NAMALWA (cell line): ENCODE data around the gene ALMS1.
"Not testable (repeated sequence)": the region's sequence is repeated elsewhere in the genome, so short reads cannot be mapped to it uniquely, and the experiment has no call there.

ENCODE experiments used
- DNase-seq: peaks from one replicate; pipeline ENCODE4 v3.0.0-alpha.2; 2015; ENCODE audit warnings: low spot score

The ALMS1 gene

DNA sequence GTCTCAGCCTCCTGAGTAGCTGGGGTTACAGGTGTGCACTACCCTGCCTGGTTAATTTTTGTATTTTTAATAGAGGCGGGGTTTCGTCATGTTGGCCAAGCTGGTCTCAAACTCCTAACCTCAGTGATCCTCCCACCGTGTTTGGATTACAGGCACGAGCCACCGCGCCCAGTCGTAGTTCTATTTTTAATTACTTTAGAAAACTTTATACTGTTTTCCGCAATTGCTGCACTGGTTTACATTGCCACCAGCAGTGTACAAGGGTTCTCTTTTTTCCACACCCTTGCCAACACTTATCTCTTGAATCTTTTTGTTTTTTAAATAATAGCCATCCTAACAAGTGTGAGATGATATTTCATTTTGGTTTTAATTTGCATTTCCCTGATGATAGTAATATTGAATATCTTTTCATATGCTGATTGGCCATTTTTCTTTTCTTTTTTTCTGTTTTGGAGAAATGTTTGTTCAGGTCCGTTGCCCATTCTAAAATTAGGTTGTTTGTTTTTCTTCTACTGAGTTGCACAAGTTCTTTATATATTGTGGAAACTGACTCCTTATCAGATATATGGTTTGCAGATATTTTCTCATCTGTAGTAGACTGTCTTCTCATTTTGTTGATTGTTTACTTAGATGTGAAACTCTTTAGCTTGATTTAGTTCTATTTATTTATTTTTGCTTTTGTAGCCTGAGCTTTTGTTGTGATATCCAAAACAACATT is 16.9 kb downstream of the ALMS1 start:
- no peak for DNase-seq

DNA sequence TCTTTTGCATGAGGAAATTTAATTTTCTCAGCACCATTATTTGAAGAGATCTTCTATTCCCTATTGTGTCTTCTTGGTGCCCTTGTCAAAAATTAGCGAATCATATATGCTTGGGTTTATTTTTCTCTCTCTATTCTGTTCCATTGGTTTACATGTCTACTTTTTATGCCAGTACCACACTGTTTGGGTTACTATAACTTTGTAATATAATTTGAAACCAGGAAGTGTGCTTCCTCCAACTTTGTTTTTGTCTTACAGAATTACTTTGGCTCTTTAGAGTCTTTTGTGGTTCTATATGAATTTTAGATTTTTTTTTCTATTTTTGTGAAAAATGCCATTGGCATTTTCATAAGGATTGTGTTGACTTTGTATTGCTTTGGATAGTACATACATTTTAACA is 17.6 kb downstream of the ALMS1 start:
- no peak for DNase-seq

DNA sequence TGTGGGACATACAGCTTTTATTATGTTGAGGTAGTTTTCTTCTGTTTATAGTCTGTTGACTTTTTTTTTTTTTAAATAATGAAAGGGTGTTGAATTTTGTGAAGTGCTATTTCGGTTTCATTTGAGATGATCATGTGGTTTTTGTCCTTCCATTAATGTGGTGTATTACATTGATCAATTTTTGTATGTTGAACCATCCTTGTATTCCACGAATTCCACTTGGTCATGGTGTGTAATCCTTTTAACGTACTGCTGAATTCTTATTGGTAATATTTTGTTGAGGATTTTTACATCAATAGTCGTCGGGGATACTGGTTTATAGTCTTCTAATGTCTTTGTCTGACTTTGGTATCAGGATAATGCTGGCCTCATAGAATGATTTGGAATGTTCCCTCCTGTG is 18.8 kb downstream of the ALMS1 start:
- DNase-seq: no peak

DNA sequence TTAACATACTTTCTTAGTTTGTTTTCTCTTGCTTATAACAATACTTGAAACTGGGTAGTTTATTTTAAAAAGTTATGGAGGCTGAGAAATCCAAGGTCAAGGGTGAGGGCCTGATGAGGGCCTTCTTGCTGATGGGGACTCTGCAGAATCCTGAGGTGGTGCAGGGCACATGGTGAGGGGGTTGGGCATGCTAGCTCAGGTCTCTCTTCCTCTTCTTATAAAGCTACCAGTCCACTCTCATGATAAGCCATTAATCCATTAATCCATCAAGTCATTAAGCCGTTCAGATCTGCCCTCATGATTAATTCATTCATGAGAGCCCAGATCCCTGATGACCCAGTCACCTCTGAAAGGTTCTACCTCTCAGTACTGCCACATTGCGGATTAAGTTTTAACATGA is 21.4 kb downstream of the ALMS1 start:
- no peak for DNase-seq

DNA sequence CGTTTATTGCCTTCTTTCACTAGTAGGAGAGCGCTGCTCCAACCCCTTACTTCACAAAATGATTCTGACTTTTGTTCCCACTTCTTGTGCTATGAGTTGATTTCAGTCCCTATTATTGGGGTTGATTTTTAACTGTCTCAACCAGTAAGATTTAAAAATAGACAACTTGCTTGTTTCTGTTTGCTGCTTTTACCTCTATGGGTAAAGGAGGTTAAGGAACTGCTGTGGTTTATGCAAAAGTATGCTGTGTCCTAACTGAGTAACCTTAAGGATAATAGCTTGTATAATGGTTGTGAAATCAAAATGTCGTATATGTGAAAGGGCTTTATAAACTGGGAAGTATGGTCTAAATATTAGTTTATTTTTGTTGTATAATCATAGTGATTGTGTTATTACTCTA is 22.6 kb downstream of the ALMS1 start:
- no peak for DNase-seq

DNA sequence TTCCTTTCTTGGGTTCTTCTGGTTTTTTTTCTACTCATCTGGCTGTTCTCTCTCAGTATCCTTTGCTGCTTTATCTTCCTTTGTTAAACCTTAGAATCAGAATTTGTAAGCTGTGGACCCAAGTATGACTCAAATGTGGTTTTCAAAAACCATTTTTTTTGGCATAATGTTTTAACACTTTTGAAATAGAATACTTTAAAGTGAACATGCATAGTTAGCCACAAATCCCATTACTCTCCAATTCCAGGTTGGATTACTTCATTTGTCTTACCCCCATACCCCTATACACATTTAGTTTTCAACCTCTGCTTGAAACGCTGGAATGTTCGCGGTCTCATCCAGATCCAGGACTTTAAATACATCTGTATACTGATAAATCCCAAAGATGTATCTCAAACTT is 29.1 kb downstream of the ALMS1 start:
- DNase-seq: no peak

DNA sequence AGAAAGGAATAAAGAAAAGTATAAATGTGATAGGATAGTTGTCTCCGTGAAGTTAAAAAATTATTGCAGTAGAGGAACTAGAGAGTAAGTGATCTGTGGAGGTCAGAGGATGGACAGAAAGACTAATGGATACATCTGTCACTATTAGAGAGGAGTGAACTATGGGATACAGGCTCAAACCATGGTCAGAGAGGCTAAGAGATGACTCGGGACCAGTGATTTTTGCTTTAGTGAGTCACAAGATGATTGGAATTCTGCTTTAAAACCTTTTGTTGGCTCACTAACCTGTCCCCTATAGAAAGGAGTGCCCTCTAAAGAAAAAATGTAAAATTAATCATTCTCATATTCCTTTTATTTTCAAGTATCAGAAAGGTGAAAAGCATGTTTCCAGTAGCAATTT is 30.3 kb downstream of the ALMS1 start:
- DNase-seq: no peak

DNA sequence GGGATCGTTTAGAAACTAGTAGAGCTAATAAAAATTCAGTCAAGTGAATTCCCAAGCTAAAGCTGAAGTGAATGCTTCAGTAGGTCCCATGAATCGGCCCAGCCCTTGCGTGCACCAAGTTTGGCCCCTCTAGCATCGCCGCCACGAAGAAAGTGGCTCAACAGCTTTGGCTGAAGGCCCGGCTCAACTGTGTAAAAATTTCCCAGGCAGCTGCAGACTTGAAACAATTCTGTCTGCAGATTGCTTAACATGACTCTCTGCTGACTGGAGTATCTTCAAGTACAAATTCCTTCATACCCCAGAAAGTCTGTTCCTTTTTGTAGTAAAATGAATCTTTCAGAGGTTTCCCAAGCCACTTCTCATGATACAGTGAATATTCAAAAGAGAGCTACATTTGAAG is 32.7 kb downstream of the ALMS1 start:
- DNase-seq: no peak

DNA sequence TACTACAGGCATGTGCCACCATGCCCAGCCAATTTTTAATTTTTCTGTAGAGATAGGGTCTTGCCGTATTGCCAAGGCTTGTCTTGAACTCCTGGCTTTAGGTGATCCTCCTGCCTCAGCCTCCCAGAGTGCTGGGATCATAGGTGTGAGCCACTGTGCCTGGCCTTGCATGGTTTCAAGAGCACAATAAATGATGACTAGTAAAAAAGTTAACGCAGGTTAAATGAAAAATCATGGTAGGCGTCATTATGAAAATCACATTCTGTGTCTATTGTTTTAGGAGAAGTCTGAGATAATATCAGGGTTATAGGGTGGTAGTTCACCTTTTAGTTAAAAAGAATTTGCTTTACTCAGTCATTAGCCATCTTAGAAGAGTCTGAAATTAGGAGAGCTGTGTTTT is 38.3 kb downstream of the ALMS1 start:
- no peak for DNase-seq

DNA sequence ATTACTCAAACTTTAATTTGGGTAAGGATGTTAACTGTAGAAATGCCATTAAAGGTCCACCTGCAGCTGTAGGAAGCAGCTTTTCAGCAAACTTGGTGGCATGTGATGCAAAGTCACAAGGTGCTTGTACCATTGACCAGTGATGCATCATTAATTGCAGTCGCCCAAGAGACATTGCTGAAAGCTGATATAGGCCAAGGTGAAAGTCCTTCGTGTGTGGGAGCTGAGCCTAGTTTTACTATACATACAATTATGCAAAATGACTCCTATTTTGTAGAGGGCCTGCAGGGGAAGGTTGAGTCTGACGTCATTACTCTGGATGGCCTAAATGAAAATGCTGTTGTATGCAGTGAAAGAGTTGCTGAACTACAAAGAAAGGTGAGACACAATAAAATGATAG is 40.5 kb downstream of the ALMS1 start:
- no peak for DNase-seq

DNA sequence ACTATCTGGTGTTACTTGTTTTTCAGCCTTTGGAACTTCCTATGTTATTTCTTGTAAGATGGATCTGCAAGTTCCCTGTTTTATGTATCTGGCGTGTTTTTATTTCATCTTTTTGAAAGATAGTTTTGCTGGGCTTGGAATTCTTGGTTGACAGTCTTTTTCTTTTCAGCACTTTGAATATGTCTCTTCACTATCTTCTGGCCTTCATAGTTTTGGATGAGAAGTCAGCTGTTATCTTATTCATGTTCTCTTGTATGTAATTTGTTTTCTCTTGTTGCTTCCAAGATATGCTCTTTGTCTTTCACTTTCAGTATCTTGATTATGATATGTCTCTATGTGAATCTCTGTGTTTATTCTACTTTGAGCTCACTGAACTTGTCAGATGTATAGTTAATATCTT is 50.4 kb downstream of the ALMS1 start:
- DNase-seq: no peak

DNA sequence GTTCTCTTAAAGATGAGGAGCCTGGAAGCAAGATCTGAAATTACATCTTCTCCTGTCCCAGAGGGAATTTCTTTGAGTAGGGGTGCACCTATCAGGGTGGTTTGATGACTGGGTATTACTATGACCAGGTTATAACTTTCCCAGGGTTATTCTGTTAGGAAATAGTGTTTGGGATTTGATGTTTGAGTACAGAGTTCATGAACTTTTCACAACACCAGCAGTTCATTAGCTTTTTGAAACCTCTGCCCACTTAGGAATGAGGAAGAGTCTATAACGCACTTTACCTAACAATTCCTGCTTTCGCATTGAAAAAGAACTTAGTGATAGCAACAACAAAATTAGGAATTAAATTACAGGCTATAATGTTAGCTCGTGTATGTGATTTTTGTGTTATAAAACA is 58.6 kb downstream of the ALMS1 start:
- DNase-seq: no peak

DNA sequence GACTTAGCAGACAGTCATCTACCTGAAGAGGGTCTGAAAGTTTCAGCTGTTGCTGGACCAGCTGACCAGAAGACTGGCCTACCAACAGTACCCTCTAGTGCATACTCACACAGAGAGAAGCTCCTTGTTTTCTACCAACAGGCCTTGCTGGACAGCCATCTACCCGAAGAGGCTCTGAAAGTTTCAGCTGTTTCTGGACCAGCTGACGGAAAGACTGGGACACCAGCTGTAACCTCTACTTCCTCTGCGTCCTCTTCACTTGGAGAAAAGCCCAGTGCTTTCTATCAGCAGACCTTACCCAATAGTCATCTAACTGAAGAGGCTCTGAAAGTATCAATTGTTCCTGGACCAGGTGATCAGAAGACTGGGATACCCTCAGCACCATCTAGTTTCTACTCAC is 63.2 kb downstream of the ALMS1 start:
- no peak for DNase-seq

DNA sequence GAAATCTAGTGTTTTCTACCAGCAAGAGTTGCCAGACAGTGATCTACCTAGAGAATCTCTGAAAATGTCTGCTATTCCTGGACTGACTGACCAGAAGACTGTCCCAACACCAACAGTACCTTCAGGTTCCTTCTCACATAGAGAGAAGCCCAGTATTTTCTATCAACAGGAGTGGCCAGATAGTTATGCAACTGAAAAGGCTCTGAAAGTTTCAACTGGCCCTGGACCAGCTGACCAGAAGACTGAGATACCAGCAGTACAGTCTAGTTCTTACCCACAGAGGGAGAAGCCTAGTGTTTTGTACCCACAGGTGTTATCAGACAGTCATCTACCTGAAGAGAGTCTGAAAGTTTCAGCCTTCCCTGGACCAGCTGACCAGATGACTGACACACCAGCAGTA is 63.8 kb downstream of the ALMS1 start:
- DNase-seq: no peak

DNA sequence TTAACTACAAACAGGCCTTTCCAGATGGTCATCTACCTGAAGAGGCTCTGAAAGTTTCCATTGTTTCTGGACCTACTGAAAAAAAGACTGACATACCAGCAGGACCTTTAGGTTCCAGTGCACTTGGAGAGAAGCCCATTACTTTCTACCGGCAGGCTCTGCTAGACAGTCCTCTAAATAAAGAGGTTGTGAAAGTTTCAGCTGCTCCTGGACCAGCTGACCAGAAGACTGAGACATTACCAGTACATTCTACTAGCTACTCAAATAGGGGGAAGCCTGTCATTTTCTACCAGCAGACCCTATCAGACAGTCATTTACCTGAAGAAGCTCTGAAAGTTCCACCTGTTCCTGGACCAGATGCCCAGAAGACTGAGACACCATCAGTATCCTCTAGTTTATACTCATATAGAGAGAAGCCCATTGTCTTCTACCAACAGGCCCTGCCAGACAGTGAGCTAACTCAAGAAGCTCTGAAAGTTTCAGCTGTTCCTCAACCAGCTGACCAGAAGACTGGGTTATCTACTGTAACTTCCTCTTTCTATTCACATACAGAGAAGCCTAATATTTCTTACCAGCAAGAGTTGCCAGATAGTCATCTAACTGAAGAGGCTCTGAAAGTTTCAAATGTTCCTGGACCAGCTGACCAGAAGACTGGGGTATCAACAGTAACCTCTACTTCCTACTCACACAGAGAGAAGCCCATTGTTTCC is 65.8 kb downstream of the ALMS1 start:
- DNase-seq: peak; percentile 17

DNA sequence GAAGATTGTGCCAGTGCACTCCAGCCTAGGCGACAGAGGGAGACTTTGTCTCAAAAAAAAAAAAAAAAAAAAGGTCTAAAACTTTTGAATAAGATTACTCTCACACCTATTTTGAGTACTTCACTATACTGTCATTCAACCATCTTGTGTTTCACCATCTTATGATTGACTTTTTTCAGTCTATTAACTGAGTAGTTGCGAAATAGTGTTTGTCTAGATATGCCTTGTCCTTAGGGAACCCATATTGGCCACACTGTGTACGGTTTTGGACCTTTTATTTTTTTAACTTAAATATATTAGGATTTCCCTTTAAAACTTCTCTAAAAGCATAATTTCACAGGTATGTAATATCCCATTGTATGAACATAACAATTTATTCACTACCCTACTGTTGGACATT is 72.3 kb downstream of the ALMS1 start:
- no peak for DNase-seq

DNA sequence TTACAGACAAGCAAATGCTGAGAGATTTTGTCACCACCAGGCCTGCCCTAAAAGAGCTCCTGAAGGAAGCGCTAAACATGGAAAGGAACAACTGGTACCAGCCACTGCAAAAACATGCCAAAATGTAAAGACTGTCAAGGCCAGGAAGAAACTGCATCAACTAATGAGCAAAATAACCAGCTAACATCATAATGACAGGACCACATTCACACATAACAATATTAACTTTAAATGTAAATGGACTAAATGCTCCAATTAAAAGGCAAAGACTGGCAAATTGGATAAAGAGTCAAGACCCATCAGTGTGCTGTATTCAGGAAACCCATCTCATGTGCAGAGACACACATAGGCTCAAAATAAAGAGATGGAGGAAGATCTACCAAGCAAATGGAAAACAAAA is 76.8 kb downstream of the ALMS1 start:
- DNase-seq: not testable (repeated sequence)

DNA sequence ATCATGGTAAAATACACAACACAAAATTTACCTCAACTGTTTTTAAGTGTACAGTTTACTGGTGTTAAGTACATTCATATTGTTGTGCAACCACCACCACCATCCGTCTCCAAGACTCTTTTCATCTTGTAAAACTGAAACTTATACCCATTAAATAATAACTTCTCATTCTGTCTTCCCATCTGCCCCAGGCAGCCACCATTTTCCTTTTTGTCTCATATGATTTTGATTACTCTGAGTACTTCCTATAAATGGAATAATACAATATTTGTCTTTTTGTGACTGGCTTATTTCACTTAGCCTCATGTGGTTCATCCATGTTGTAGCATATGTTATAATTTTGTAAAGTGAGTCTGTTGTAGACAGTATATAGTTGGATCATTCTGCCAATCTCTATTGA is 82.7 kb downstream of the ALMS1 start:
- DNase-seq: no peak

DNA sequence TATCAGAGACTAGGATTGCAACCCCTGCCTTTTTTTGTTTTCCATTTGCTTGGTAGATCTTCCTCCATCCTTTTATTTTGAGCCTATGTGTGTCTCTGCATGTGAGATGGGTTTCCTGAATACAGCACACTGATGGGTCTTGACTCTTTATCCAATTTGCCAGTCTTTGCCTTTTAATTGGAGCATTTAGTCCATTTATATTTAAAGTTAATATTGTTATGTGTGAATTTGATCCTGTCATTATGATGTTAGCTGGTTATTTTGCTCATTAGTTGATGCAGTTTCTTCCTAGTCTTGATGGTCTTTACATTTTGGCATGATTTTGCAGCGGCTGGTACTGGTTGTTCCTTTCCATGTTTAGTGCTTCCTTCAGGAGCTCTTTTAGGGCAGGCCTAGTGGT is 98.2 kb downstream of the ALMS1 start:
- DNase-seq: not testable (repeated sequence)

DNA sequence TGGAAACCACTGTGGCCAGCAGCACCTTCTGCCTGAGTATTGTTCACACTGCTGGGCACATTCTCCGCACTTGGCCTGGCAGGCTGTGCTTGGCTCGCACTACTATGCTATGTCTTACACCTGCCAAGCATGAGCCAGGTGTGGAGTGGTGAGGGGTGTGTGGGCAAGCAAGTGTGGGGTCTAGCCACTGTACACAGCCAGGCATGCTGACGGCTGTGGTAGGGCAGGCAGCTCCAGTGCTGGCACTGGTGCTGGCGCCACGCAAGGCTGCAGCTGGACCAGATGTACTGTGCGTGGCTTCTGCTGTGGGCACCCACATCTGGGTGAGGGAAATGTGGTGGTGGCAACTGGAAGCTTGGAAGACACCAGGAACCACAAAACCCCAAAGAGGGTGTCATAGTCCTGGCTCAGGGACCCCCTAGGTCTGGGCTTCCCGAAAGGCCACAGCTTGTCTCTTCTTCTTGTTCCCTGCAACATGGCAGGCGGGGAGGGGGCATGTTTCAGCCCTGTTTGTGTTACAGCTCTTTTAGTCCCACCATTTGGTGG is 101.5 kb downstream of the ALMS1 start:
- no peak for DNase-seq

DNA sequence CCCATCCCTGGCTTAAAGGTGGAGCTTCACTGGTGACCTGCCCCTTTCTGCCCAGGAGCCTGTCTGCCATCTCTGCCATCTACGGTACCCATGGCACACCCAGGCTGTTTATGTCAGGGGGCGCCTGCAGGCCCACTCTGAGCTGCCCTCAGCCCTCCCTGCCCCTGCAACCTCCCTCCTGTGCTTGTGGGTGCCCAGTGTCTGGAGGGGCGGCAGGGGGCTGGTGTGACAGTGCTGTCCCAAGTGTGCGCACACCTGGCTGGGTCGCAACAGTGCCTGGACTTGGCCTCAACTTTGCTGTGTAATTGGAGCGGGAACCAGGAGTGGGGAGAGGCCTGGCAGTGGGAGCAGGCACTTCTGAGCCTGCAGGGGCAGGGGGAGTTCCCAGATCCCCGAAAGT is 102.4 kb downstream of the ALMS1 start:
- DNase-seq: no peak

DNA sequence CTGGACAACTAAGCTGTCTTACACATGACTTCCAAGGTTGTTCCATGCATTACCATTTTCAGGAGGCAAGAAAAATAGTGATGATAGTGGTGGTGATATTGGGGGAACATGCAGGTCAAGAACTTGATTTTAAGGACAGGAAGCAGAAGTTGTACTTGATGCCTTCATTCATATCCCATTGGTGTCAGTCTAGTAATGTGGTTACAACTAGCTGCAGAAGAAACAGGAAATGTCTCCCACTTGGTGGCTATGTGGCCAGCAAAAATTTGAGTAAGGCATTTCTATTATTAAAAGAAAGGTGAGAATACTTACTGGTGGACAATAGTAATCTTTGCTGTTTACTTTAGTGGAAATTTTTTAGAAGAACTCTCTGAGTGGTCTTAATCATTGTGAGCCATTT is 103.4 kb downstream of the ALMS1 start:
- DNase-seq: no peak

DNA sequence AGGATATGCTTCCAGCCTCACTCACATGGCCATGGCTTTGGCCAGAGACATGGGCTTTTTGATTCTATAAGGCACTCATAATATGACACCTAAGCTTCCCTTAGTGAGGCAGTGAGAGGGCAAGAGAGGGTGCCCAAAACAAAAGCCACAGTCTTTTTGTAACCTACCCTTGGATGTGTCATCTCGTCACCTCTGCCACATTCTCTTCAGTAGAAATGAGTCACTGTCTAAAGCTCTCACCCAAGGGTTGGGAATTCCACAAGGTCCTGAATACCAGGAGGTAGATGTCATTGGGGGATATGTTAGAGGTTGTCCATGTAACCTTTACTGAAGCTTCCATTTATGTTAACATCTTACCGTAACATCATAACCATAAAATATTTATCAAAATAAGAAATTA is 108.4 kb downstream of the ALMS1 start:
- DNase-seq: no peak
